Endothelial cell of umbilical vein (primary cell): Measurements from ENCODE around the gene PSMA7. TPM values are rescaled to one million over a fixed set of nuclear protein-coding genes. Genes with fewer than 3 reads are reported as not detected.

Experiments
- BruUV-seq: library from RNA; stranded (reverse); fragments of 400-500 nt; replicated peaks from 2 replicates; lab custom pipeline; 2021; lab: Mats Ljungman, UMichigan
- CTCF ChIA-PET: fragments of 300-600, 350-600 bp; sonication (Branson Sonifier 250); formaldehyde crosslinking; loops from one replicate; lab custom pipeline; 2021; ENCODE audit warnings: antibody characterized with exemption, inconsistent platforms; lab: Charles Lee
- POLR2A ChIA-PET: fragments of 300-600, 350-600 bp; sonication (Branson Sonifier 250); formaldehyde crosslinking; loops from one replicate; lab custom pipeline; 2021; ENCODE audit warnings: antibody characterized with exemption, inconsistent platforms; lab: Charles Lee
- DNase-seq: peaks from one replicate; pipeline ENCODE4 v3.0.0-alpha.2; 2011; ENCODE audit warnings: low read depth, low spot score
- FAIRE-seq: peaks from 2 replicates; lab custom pipeline; 2011; peaks lifted over from hg19 to GRCh38; lab: Jason Lieb, UNC
- H2AFZ ChIP-seq: 2 replicates; pipeline ENCODE4 v1.6.0; 2012; ENCODE audit warnings: low read depth, low read length, control low read depth, inconsistent platforms
- H3K27ac ChIP-seq: 2 replicates; pipeline ENCODE4 v1.5.1; 2011; ENCODE audit warnings: low read depth, mild to moderate bottlenecking, control low read depth, low read length, moderate library complexity; ENCODE audit not compliant: insufficient read depth
- H3K27me3 ChIP-seq, 2 experiments: 2 replicates each; pipeline versions ENCODE4 v1.6.0 to v1.6.1; 2011; ENCODE audit warnings: low read length in 2 of 2, mixed read lengths in 1 of 2; ENCODE audit not compliant: control insufficient read depth in 2 of 2, insufficient read depth in 2 of 2
- H3K36me3 ChIP-seq, 2 experiments: 2 replicates in 1 of 2; 3 replicates in 1 of 2; pipeline ENCODE4 v1.5.1; 2011; ENCODE audit warnings: low read length in 2 of 2, mild to moderate bottlenecking in 1 of 2, moderate library complexity in 1 of 2; ENCODE audit not compliant: control insufficient read depth in 2 of 2, insufficient read depth in 2 of 2; ENCODE audit errors: extremely low read depth in 1 of 2
- H3K4me1 ChIP-seq: 3 replicates; pipeline ENCODE4 v1.5.1; 2011; ENCODE audit warnings: mild to moderate bottlenecking, low read length; ENCODE audit not compliant: control insufficient read depth, insufficient read depth; ENCODE audit errors: extremely low read depth
- H3K4me2 ChIP-seq: 2 replicates; pipeline ENCODE4 v1.6.1; 2011; ENCODE audit warnings: low read length, control low read depth, mixed read lengths; ENCODE audit not compliant: insufficient read depth
- H3K4me3 ChIP-seq, 3 experiments: fragments of 200-600 bp in 1 of 3; sonication (generic), shearing (Covaris generic) in 1 of 3; replicated peaks in 1 of 3; 2 replicates each; pipeline ENCODE4 v1.5.1; 2011 to 2016; ENCODE audit warnings: control low read depth in 3 of 3, low read length in 3 of 3, mild to moderate bottlenecking in 2 of 3, inconsistent platforms in 1 of 3, low read depth in 1 of 3, moderate library complexity in 1 of 3; ENCODE audit not compliant: insufficient read depth in 1 of 3
- H3K79me2 ChIP-seq: 2 replicates; pipeline ENCODE4 v1.6.0; 2012; ENCODE audit warnings: low read length, inconsistent platforms; ENCODE audit not compliant: control insufficient read depth, insufficient read depth
- H3K9ac ChIP-seq: replicated peaks from 2 replicates; pipeline ENCODE3; 2011; ENCODE audit warnings: low read length, control low read depth; ENCODE audit not compliant: insufficient read depth; ENCODE audit errors: extremely low read depth
- H3K9me1 ChIP-seq: replicated peaks from 3 replicates; pipeline ENCODE4 v1.6.0; 2011; ENCODE audit warnings: mild to moderate bottlenecking, low read length; ENCODE audit not compliant: control insufficient read depth, insufficient read depth; ENCODE audit errors: extremely low read depth
- H3K9me3 ChIP-seq: replicated peaks from 2 replicates; pipeline ENCODE4 v1.5.1; 2012; ENCODE audit warnings: low read length, inconsistent platforms; ENCODE audit not compliant: control insufficient read depth, insufficient read depth
- H4K20me1 ChIP-seq: replicated peaks from 2 replicates; pipeline ENCODE3; 2011; ENCODE audit warnings: mild to moderate bottlenecking, low read length; ENCODE audit not compliant: control insufficient read depth, insufficient read depth; ENCODE audit errors: extremely low read depth
- CTCF ChIP-seq, 2 donors: IDR thresholded peaks; 1 replicate in 1 of 2; 2 replicates in 1 of 2; pipeline ENCODE4 v1.5.1; 2011; ENCODE audit warnings: low read length in 2 of 2, mild to moderate bottlenecking in 2 of 2, moderate library complexity in 2 of 2, control low read depth in 1 of 2, inconsistent platforms in 1 of 2, low read depth in 1 of 2; ENCODE audit not compliant: insufficient read depth in 1 of 2; ENCODE audit errors: extremely low read depth in 1 of 2
- EZH2 ChIP-seq: IDR thresholded peaks from 2 replicates; pipeline ENCODE4 v1.6.1; 2012; ENCODE audit warnings: borderline replicate concordance, low read depth, mild to moderate bottlenecking, moderate library complexity, low read length, inconsistent platforms; ENCODE audit not compliant: severe bottlenecking
- FOS ChIP-seq: IDR thresholded peaks from 2 replicates; pipeline ENCODE4 v1.6.1; 2011; ENCODE audit warnings: mild to moderate bottlenecking, low read length, moderate library complexity, borderline replicate concordance; ENCODE audit not compliant: insufficient read depth
- GATA2 ChIP-seq: IDR thresholded peaks from 2 replicates; pipeline ENCODE4 v1.7.0; 2011; ENCODE audit warnings: low read depth, mild to moderate bottlenecking, moderate library complexity, mixed read lengths, low read length; ENCODE audit not compliant: insufficient read length, insufficient read depth
- JUN ChIP-seq: IDR thresholded peaks from 2 replicates; pipeline ENCODE4 v1.6.1; 2011; ENCODE audit warnings: borderline replicate concordance, low read depth; ENCODE audit not compliant: insufficient read length, insufficient read depth
- MYC ChIP-seq: IDR thresholded peaks from one replicate; pipeline ENCODE4 v1.6.1; 2011; ENCODE audit warnings: mild to moderate bottlenecking, low read depth, low read length
- POLR2A ChIP-seq: IDR thresholded peaks from 2 replicates; pipeline ENCODE4 v1.6.1; 2012; ENCODE audit warnings: low read depth, mild to moderate bottlenecking, control low read depth, low read length
- POLR2AphosphoS5 ChIP-seq: IDR thresholded peaks from 2 replicates; pipeline ENCODE4 v1.6.1; 2012; ENCODE audit warnings: low read depth, mild to moderate bottlenecking, control low read depth, low read length, moderate library complexity; ENCODE audit not compliant: insufficient read depth
- dilution Hi-C: fragments of 300-500 bp; cut with MboI; formaldehyde crosslinking; loops from one replicate; pipeline ENCODE4 v1.15.0; 2019; ENCODE audit warnings: low sequenced_read_pairs; ENCODE audit not compliant: extremely low pct_ligation_motif_present
- intact Hi-C: fragments of 100-400 bp; cut with micrococcal nuclease; formaldehyde crosslinking; loops from one replicate; pipeline ENCODE4 v1.10.0; 2022
- polyA plus RNA-seq, 4 experiments: library from polyadenylated mRNA; depleted of rRNA in 3 of 4; stranded (reverse) in 3 of 4; unstranded in 1 of 4; fragments of >200 nt; gene quantifications; 2 replicates each; pipeline versions ENCODE4 v1.2.1 to v1.2.3, GENCODE V29; 2011 to 2012; ENCODE audit warnings: missing spikeins in 1 of 4
- total RNA-seq: library from RNA; stranded (reverse); gene quantifications from 2 replicates; pipeline ENCODE4 v1.2.3, GENCODE V29; 2021
- TF ChIP-seq, protein P1 (sequence below): IDR thresholded peaks from 2 replicates; pipeline ENCODE4 v1.6.1; 2011; ENCODE audit not compliant: insufficient read depth, insufficient read length

The PSMA7 gene
- total and polyA plus RNA-seq, 2 donors (not counting 3 experiments of a cell fraction or from before 2014, with no cell fraction given), result 393 to 826 TPM

GRCh38 chr20:62155428-62156253 is 12.4 kb upstream of the PSMA7 start:
- no peak for TF ChIP-seq EZH2
- no peak for TF ChIP-seq POLR2AphosphoS5
- no peak for TF ChIP-seq MYC
- TF ChIP-seq JUN, result no peak
- TF ChIP-seq, protein P1, sequence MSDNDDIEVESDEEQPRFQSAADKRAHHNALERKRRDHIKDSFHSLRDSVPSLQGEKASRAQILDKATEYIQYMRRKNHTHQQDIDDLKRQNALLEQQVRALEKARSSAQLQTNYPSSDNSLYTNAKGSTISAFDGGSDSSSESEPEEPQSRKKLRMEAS, result no peak
- no peak for TF ChIP-seq GATA2
- no peak for TF ChIP-seq FOS
- no peak for TF ChIP-seq CTCF (IDR thresholded peaks at IDR 0.05; ENCODE audit: extremely low read depth in 1 of 2, insufficient read depth in 1 of 2, low read depth in 1 of 2, low read length in 2 of 2)
- TF ChIP-seq POLR2A, result no peak
- Histone ChIP-seq H3K9me1 (no peaks in the 10 kb centered on the region), H2AFZ (no peak overlapping the region), H3K4me3 (no peak overlapping the region), H3K27ac (no peak overlapping the region), H3K27me3 (no peaks in the 10 kb centered on the region), H3K9ac (no peak overlapping the region), H3K4me2 (no peak overlapping the region), H4K20me1 (peaks cover 2% of the 10 kb centered on the region), H3K9me3 (no peaks in the 10 kb centered on the region), H3K4me1 (no peaks in the 10 kb centered on the region), H3K36me3 (peaks cover 2 to 14% of the 10 kb centered on the region in 2 experiments), H3K79me2 (peaks cover 70% of the 10 kb centered on the region)
- intact Hi-C loops (no loop called here), dilution Hi-C loops (no loop called here)
- no TSS peak for BruUV-seq
- DNase-seq (no peak), FAIRE-seq (no peak)
- POLR2A ChIA-PET, result no interaction called here
- CTCF ChIA-PET, result interaction anchor here (1.1 to 1.2 kb wide), 2 partner anchors 11 to 144 kb away, joined by 6 to 21 read pairs; no protein-coding TSS in a partner anchor
